ENCODE results near the gene DYRK2.
"Not testable (repeated sequence)": the region's sequence is repeated elsewhere in the genome, so short reads cannot be mapped to it uniquely, and the experiment has no call there.

The DYRK2 gene

GRCh38 chr12:67667276-67668073, 18.9 kb downstream of the DYRK2 start:
- no peak for DNase-seq (ENCODE audit: low read depth)
- TF ChIP-seq CTCF (IDR thresholded peaks at IDR 0.05; ENCODE audit: low read depth, low read length) (no peak), MAX (IDR thresholded peaks at IDR 0.05; ENCODE audit: low read depth, low read length) (no peak), MYC (IDR thresholded peaks at IDR 0.05; ENCODE audit: low read depth, low read length) (no peak), POLR2A (IDR thresholded peaks at IDR 0.05; ENCODE audit: extremely low read depth, insufficient read length) (no peak)
- no peak overlapping the region for H3K4me3 ChIP-seq (ENCODE audit: low read depth, low read length)

GRCh38 chr12:67669217-67669933, 20.8 kb downstream of the DYRK2 start:
- DNase-seq (ENCODE audit: low read depth): no peak
- no peak overlapping the region for H3K4me3 ChIP-seq (ENCODE audit: low read depth, low read length)
- TF ChIP-seq MAX (IDR thresholded peaks at IDR 0.05; ENCODE audit: low read depth, low read length) (no peak), MYC (IDR thresholded peaks at IDR 0.05; ENCODE audit: low read depth, low read length) (no peak), CTCF (IDR thresholded peaks at IDR 0.05; ENCODE audit: low read depth, low read length) (no peak), POLR2A (IDR thresholded peaks at IDR 0.05; ENCODE audit: extremely low read depth, insufficient read length) (no peak)

- H3K4me3 ChIP-seq (ENCODE audit: low read depth, low read length): no peak overlapping the region
- TF ChIP-seq CTCF (IDR thresholded peaks at IDR 0.05; ENCODE audit: low read depth, low read length) (no peak), MAX (IDR thresholded peaks at IDR 0.05; ENCODE audit: low read depth, low read length) (no peak), MYC (IDR thresholded peaks at IDR 0.05; ENCODE audit: low read depth, low read length) (no peak), POLR2A (IDR thresholded peaks at IDR 0.05; ENCODE audit: extremely low read depth, insufficient read length) (no peak)
- no peak for DNase-seq (ENCODE audit: low read depth)
Observed at GRCh38 chr12:67669934-67670631, 21.5 kb downstream of the DYRK2 start.

GRCh38 chr12:67671419-67671818, 22.9 kb downstream of the DYRK2 start:
- H3K4me3 ChIP-seq (ENCODE audit: low read depth, low read length): no peak overlapping the region
- DNase-seq (ENCODE audit: low read depth): no peak
- TF ChIP-seq MYC (IDR thresholded peaks at IDR 0.05; ENCODE audit: low read depth, low read length) (no peak), POLR2A (IDR thresholded peaks at IDR 0.05; ENCODE audit: extremely low read depth, insufficient read length) (no peak), MAX (IDR thresholded peaks at IDR 0.05; ENCODE audit: low read depth, low read length) (no peak), CTCF (IDR thresholded peaks at IDR 0.05; ENCODE audit: low read depth, low read length) (no peak)

- DNase-seq (ENCODE audit: low read depth): no peak
- H3K4me3 ChIP-seq (ENCODE audit: low read depth, low read length): no peak overlapping the region
- no peak for TF ChIP-seq MYC (IDR thresholded peaks at IDR 0.05; ENCODE audit: low read depth, low read length)
- TF ChIP-seq POLR2A (IDR thresholded peaks at IDR 0.05; ENCODE audit: extremely low read depth, insufficient read length): no peak
- no peak for TF ChIP-seq MAX (IDR thresholded peaks at IDR 0.05; ENCODE audit: low read depth, low read length)
- TF ChIP-seq CTCF (IDR thresholded peaks at IDR 0.05; ENCODE audit: low read depth, low read length): no peak
Observed at GRCh38 chr12:67671892-67672291, 23.3 kb downstream of the DYRK2 start.

GRCh38 chr12:67672507-67672906, 24.0 kb downstream of the DYRK2 start:
- not testable (repeated sequence) for DNase-seq (ENCODE audit: low read depth); H3K4me3 ChIP-seq (ENCODE audit: low read depth, low read length)

GRCh38 chr12:67673509-67673908, 25.0 kb downstream of the DYRK2 start:
- DNase-seq (ENCODE audit: low read depth); H3K4me3 ChIP-seq (ENCODE audit: low read depth, low read length): not testable (repeated sequence)
